Measurements from ENCODE around the gene GALK2. TPM values are rescaled to one million over a fixed set of nuclear protein-coding genes. Genes with fewer than 3 reads are reported as not detected.

Gene GALK2
- total RNA-seq, 1 experiment from 2014 or later: 13.7 TPM

GRCh38 chr15:49370782-49371181, 200.7 kb downstream of the GALK2 start:
- H3K18ac ChIP-seq (ENCODE audit: insufficient read length, low read depth, low read length): no peak overlapping the region
- no peak overlapping the region for H3K4ac ChIP-seq (ENCODE audit: low read depth, low read length)
- TF ChIP-seq CTCF (conservative IDR thresholded peaks at IDR 0.05): no peak

More at GRCh38 chr15:49370782-49371181, 200.7 kb downstream of the GALK2 start:
- Mint-ChIP-seq H3K9me3 (no peaks in the 10 kb centered on the region; a peak in 1 of 5 replicates), H3K27me3 (ENCODE audit: low read depth) (no peaks in the 10 kb centered on the region), H3K27ac (no peak overlapping the region), H3K4me3 (no peak overlapping the region), H3K36me3 (ENCODE audit: insufficient read depth in 1 of 3, low read depth in 3 of 3) (no peaks in the 10 kb centered on the region; a peak in 1 of 7 replicates), H3K4me1 (peaks cover 6 to 12% of the 10 kb centered on the region in 2 experiments)
- Histone ChIP-seq H3K27me3 (ENCODE audit: insufficient read depth, low read length) (no peaks in the 10 kb centered on the region), H2AK5ac (ENCODE audit: insufficient read length, low read length) (no peak overlapping the region), H4K91ac (ENCODE audit: insufficient read length, low read depth, low read length) (no peak overlapping the region), H3K23me2 (ENCODE audit: insufficient read length, low read depth, low read length, poor library complexity, severe bottlenecking) (no peaks in the 10 kb centered on the region), H4K5ac (ENCODE audit: insufficient read length, low read depth, low read length) (no peak overlapping the region), H2BK120ac (ENCODE audit: low read depth, low read length, poor library complexity, severe bottlenecking) (no peak overlapping the region), H2AFZ (ENCODE audit: low read length) (no peak overlapping the region), H3K4me1 (ENCODE audit: insufficient read depth, low read length) (no peaks in the 10 kb centered on the region), H3K9ac (ENCODE audit: extremely low read depth, insufficient read length, low read length) (no peak overlapping the region), H3T11ph (ENCODE audit: low read length) (no peak overlapping the region), H4K8ac (replicated peaks; ENCODE audit: insufficient read length, low read depth, low read length) (no peak overlapping the region), H3K79me1 (ENCODE audit: insufficient read depth, low read depth, low read length, poor library complexity, severe bottlenecking) (no peaks in the 10 kb centered on the region), H3K14ac (ENCODE audit: insufficient read depth, low read length) (no peak overlapping the region), H3K79me2 (ENCODE audit: insufficient read depth, low read length) (no peaks in the 10 kb centered on the region), H2BK12ac (ENCODE audit: insufficient read length, low read depth, low read length) (no peak overlapping the region), H3K4me2 (ENCODE audit: insufficient read depth, insufficient read length, low read length) (no peak overlapping the region), H3K23ac (ENCODE audit: insufficient read length, low read depth, low read length) (no peak overlapping the region), H4K20me1 (ENCODE audit: control insufficient read depth, insufficient read depth, insufficient read length) (no peaks in the 10 kb centered on the region), H2BK5ac (ENCODE audit: insufficient read length, low read length) (no peak overlapping the region), H3K9me3 (ENCODE audit: control insufficient read depth, low read depth, low read length) (no peaks in the 10 kb centered on the region), H2BK20ac (ENCODE audit: low read depth, low read length, poor library complexity, severe bottlenecking) (no peak overlapping the region), H3K56ac (ENCODE audit: insufficient read length, low read depth, low read length) (no peak overlapping the region), H3K27ac (ENCODE audit: insufficient read length, low read depth, low read length) (no peak overlapping the region), H2BK15ac (ENCODE audit: low read depth, low read length) (no peak overlapping the region)
- no peak for DNase-seq
- no CpG with 5 or more reads among the region's 1 CpG for WGBS (ENCODE audit: extremely low coverage, insufficient read length, low lambda C conversion rate)
